Lung (tissue), 16 donors: ENCODE data around the gene RNPC3. TPM values are rescaled to one million over a fixed set of nuclear protein-coding genes. Genes with fewer than 3 reads are reported as not detected.
A peak's percentile ranks its signal among the peaks of the same experiment; 100 is the strongest.

Experiments
- ATAC-seq: fragments of 200-7000 bp; cut with Tn5 transposase; one replicate; pipeline ENCODE4 v1.9.1; 2020; ENCODE audit warnings: moderate number of reproducible peaks; ENCODE audit not compliant: insufficient read depth, low FRiP score
- DNase-seq, 3 donors: peaks; one replicate each; pipeline ENCODE4 v3.0.0-alpha.2; 2013 to 2017
- H3K27ac ChIP-seq, 2 donors: one replicate each; pipeline ENCODE4 v1.5.1; 2013; ENCODE audit warnings: mild to moderate bottlenecking in 2 of 2, moderate library complexity in 2 of 2, control low read depth in 1 of 2, inconsistent platforms in 1 of 2, low read depth in 1 of 2, low read length in 1 of 2
- H3K27me3 ChIP-seq, 3 donors: one replicate each; pipeline ENCODE4 v1.5.1; 2013; ENCODE audit warnings: low read length in 2 of 3; ENCODE audit not compliant: control insufficient read depth in 3 of 3, insufficient read depth in 3 of 3
- H3K36me3 ChIP-seq, 4 donors: one replicate each; pipeline ENCODE4 v1.5.1; 2013; ENCODE audit warnings: low read length in 4 of 4, mild to moderate bottlenecking in 1 of 4, moderate library complexity in 1 of 4; ENCODE audit not compliant: control insufficient read depth in 4 of 4, insufficient read depth in 4 of 4
- H3K4me1 ChIP-seq, 5 donors: one replicate each; pipeline ENCODE4 v1.5.1; 2013; ENCODE audit warnings: low read length in 5 of 5, mild to moderate bottlenecking in 2 of 5, moderate library complexity in 1 of 5; ENCODE audit not compliant: control insufficient read depth in 5 of 5, insufficient read depth in 5 of 5
- H3K4me3 ChIP-seq: one replicate; pipeline ENCODE4 v1.5.1; 2013; ENCODE audit warnings: mild to moderate bottlenecking, control low read depth, moderate library complexity
- H3K9ac ChIP-seq, 2 donors: one replicate each; pipeline ENCODE4 v1.5.1; 2013; ENCODE audit warnings: low read length in 2 of 2, control low read depth in 1 of 2; ENCODE audit not compliant: insufficient read depth in 1 of 2
- H3K9me3 ChIP-seq, 4 donors: one replicate each; pipeline ENCODE4 v1.5.1; 2013; ENCODE audit warnings: low read length in 3 of 4, mild to moderate bottlenecking in 1 of 4, moderate library complexity in 1 of 4; ENCODE audit not compliant: control insufficient read depth in 4 of 4, insufficient read depth in 3 of 4
- WGBS, 2 donors: extraction: QIAGEN DNeasy Blood & Tissue Kit; methylation state at CpG; one replicate each; pipeline ENCODE4 v1.1.7; 2013; 5-methylcytosine and 5-hydroxymethylcytosine counted together
- long read RNA-seq, 5 donors: transcript quantifications; one replicate each; lab custom pipeline, GENCODE V29; 2026
- polyA plus RNA-seq, 2 donors: library from polyadenylated mRNA; stranded (reverse); fragments of 200-250 nt; gene quantifications; one replicate each; pipeline ENCODE4 v1.2.1, GENCODE V29; 2013
- total RNA-seq, 2 donors: library from RNA; depleted of rRNA in 1 of 2; stranded (reverse); fragments of >200 nt in 1 of 2; gene quantifications; one replicate each; pipeline ENCODE4 v1.2.1, GENCODE V29; 2014 to 2021
- TF ChIP-seq, protein P1 (sequence below): IDR thresholded peaks from 2 replicates; pipeline ENCODE4 v1.5.1; 2012; ENCODE audit warnings: mild to moderate bottlenecking; ENCODE audit errors: control extremely low read depth, extremely low read depth
- donor health status: control.
- donor health status: control.
- donor health status: Bipolar disorder and iron deficiency.
- donor health status: healthy.
- donor health status: DM: yes; HTN: yes; CAD: no.

The RNPC3 gene, protein sequence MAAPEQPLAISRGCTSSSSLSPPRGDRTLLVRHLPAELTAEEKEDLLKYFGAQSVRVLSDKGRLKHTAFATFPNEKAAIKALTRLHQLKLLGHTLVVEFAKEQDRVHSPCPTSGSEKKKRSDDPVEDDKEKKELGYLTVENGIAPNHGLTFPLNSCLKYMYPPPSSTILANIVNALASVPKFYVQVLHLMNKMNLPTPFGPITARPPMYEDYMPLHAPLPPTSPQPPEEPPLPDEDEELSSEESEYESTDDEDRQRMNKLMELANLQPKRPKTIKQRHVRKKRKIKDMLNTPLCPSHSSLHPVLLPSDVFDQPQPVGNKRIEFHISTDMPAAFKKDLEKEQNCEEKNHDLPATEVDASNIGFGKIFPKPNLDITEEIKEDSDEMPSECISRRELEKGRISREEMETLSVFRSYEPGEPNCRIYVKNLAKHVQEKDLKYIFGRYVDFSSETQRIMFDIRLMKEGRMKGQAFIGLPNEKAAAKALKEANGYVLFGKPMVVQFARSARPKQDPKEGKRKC
- 10 to 100 TPM; 21.6 to 60.5 TPM for total RNA-seq
- polyA plus RNA-seq, result 10 to 100 TPM; 10.5 to 14.7 TPM
- long read RNA-seq, donor 1, partial matches to known transcripts, result 13 of 16 reads
- long read RNA-seq, donor 1, other reads (novel, unspliced or antisense), result 0 of 16 reads
- long read RNA-seq, donor 2, partial matches to known transcripts, result 0 of 1 reads
- long read RNA-seq, donor 2, other reads (novel, unspliced or antisense), result 0 of 1 reads
- long read RNA-seq, donor 3, partial matches to known transcripts, result 8 of 10 reads
- long read RNA-seq, donor 3, other reads (novel, unspliced or antisense), result 0 of 10 reads
- long read RNA-seq, donor 4, partial matches to known transcripts, result 5 of 7 reads
- long read RNA-seq, donor 4, other reads (novel, unspliced or antisense), result 0 of 7 reads
- long read RNA-seq, donor 5, transcript RNPC3-206 (6 exons, 686 nt), result major isoform, 5 of 26 reads
- long read RNA-seq, donor 5, partial matches to known transcripts, result 20 of 26 reads
- long read RNA-seq, donor 5, other reads (novel, unspliced or antisense), result 0 of 26 reads

GRCh38 chr1:103525607-103526507 lies at the start of gene RNPC3:
RNPC3 (plus strand) TSS chr1:103525699; CDS start chr1:103526071, 372 bp downstream.
- Histone ChIP-seq H3K4me3 (peak within 1 kb of the TSS; percentile 84), H3K4me1 (peaks cover 0 to 19% (median 3%) of the 10 kb centered on the region in 5 donors), H3K27me3 (no peaks in the 10 kb centered on the region), H3K27ac (peak within 1 kb of the TSS; percentile 91 to 96), H3K9ac (peak within 1 kb of the TSS; percentile 84 to 90), H3K36me3 (peaks cover 2 to 12% (median 6%) of the 10 kb centered on the region in 4 donors), H3K9me3 (no peaks in the 10 kb centered on the region)
- DNase-seq, result peak; percentile 91 to 97 (median 96)
- 1% methylated on average over 49 to 62 of the region's 62 CpGs for WGBS, 2 donors
- TF ChIP-seq, protein P1, sequence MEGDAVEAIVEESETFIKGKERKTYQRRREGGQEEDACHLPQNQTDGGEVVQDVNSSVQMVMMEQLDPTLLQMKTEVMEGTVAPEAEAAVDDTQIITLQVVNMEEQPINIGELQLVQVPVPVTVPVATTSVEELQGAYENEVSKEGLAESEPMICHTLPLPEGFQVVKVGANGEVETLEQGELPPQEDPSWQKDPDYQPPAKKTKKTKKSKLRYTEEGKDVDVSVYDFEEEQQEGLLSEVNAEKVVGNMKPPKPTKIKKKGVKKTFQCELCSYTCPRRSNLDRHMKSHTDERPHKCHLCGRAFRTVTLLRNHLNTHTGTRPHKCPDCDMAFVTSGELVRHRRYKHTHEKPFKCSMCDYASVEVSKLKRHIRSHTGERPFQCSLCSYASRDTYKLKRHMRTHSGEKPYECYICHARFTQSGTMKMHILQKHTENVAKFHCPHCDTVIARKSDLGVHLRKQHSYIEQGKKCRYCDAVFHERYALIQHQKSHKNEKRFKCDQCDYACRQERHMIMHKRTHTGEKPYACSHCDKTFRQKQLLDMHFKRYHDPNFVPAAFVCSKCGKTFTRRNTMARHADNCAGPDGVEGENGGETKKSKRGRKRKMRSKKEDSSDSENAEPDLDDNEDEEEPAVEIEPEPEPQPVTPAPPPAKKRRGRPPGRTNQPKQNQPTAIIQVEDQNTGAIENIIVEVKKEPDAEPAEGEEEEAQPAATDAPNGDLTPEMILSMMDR, result no peak
- peak; percentile 84 for ATAC-seq

DNA sequence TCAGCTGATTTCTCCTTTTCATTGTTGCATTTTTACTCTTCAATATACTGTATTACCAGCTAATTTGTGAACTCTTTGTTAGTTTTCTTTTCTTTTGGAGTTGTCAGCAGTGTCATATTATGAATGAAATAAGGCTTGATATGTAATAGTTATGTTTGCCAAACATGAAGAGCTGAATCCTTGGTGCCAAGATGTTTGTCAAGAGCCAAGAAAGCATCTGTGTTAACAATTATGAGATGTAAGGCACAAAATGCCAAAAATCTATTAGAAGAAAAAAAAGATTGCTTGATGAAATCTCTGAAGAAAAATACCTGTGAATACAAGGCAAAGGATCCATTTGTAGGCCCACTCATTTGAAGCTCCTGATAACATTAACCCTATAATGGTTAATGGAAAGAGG lies 48.4 kb upstream of the RNPC3 start:
- no peaks in the 10 kb centered on the region for H3K9me3 ChIP-seq
- no peak overlapping the region for H3K9ac ChIP-seq
- no peaks in the 10 kb centered on the region for H3K4me1 ChIP-seq
- no peak overlapping the region for H3K4me3 ChIP-seq
- no peak for ATAC-seq
- H3K36me3 ChIP-seq, result no peaks in the 10 kb centered on the region
- peak in 2 of 3 donors; percentile 22 to 34 for DNase-seq
- no peak overlapping the region for H3K27ac ChIP-seq
- TF ChIP-seq, protein P1, result no peak
- H3K27me3 ChIP-seq, result no peaks in the 10 kb centered on the region

GRCh38 chr1:103489935-103490334 lies 35.6 kb upstream of the RNPC3 start:
- TF ChIP-seq, protein P1, result no peak
- H3K9ac ChIP-seq, result no peak overlapping the region
- ATAC-seq, result no peak
- H3K27ac ChIP-seq, result no peak overlapping the region
- no peaks in the 10 kb centered on the region for H3K27me3 ChIP-seq
- H3K36me3 ChIP-seq, result no peaks in the 10 kb centered on the region
- H3K4me1 ChIP-seq, result no peaks in the 10 kb centered on the region
- H3K4me3 ChIP-seq, result no peak overlapping the region
- no peaks in the 10 kb centered on the region for H3K9me3 ChIP-seq
- DNase-seq, result no peak
